ENCODE results near the gene SAG.

- no peak for TF ChIP-seq NRL (CRISPR knock-in tag; IDR thresholded peaks at IDR 0.05; ENCODE audit: borderline replicate concordance)
- no peak for TF ChIP-seq POLR2A (IDR thresholded peaks at IDR 0.05; ENCODE audit: insufficient read depth in 1 of 2, low read depth in 2 of 2, low read length in 2 of 2)
- no peak for TF ChIP-seq ZBTB25 (CRISPR knock-in tag; IDR thresholded peaks at IDR 0.05)
- TF ChIP-seq ZBTB2 (CRISPR knock-in tag; IDR thresholded peaks at IDR 0.05; ENCODE audit: low read depth), result no peak
- no peak for TF ChIP-seq BCL3 (CRISPR knock-in tag; IDR thresholded peaks at IDR 0.05)
- TF ChIP-seq CTCF (CRISPR knock-in tag; IDR thresholded peaks at IDR 0.05), result 0 out of 2 replicates have a peak, but pooled peaks have one; percentile 16
- TF ChIP-seq ELF1 (CRISPR knock-in tag; IDR thresholded peaks at IDR 0.05), result no peak
- TF ChIP-seq ZBTB37 (CRISPR knock-in tag; IDR thresholded peaks at IDR 0.05), result no peak
- no peak for TF ChIP-seq TCF7L2 (IDR thresholded peaks at IDR 0.05; ENCODE audit: low read depth, low read length)
- no peak for TF ChIP-seq ZHX1 (CRISPR knock-in tag; IDR thresholded peaks at IDR 0.05; ENCODE audit: low read depth)
- TF ChIP-seq IRF2 (CRISPR knock-in tag; IDR thresholded peaks at IDR 0.05), result no peak
- TF ChIP-seq KAT8 (CRISPR knock-in tag; IDR thresholded peaks at IDR 0.05), result no peak
- no peak for TF ChIP-seq JUN (CRISPR knock-in tag; IDR thresholded peaks at IDR 0.05)
Measured at GRCh38 chr2:233384015-233384414, 76.4 kb downstream of the SAG start.
